ENCODE data around the gene DNAI1.
A peak's percentile ranks its signal among the peaks of the same experiment; 100 is the strongest.

The DNAI1 gene

DNA sequence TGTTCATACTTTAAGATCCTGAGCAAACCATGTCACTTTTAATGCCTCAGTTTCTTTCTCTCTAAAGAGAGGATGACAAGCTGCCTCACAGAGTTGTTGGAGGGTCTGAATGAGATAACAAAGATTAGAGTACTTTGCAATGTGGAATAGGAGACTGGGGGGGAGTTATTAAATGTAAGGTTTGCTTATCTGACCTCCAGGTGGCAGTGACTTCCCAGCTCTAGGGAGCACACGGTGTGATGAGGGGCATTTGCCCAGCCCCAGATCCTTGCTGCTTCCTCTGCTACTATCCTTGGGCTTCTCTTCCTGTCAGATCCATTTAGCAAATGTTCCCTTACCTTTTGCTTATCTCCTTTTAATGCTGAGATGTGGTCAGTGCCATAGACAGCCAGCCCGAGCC lies 33.4 kb downstream of the DNAI1 start:
- no peak for DNase-seq

DNA sequence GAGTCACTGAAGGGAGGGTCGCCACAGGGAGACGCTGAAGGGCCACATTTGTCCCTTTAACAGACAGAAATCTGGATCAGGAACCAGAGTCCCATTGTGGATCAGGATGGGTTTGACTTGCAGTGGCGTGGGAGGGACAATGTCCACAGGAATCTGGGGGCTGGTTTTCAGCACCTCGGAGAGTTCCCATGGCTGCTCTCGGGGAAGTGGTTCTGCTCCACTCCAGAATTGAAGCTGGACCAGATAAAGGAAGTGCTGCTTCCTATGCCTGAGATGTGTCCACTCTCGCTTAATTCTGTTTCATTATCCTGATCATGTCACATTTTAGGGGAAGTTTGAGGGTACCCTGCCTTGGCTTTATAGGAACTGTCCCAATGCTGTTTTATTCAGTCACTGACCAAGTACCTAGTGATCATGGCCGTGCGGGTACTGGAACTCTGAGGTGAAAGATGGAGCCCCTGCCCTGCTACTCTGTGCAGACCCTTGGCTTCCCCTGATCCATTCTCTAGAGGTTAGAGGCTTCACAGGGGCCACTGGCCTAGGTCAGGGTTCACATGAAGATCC lies 35.4 kb downstream of the DNAI1 start:
- peak; percentile 9 for DNase-seq

DNA sequence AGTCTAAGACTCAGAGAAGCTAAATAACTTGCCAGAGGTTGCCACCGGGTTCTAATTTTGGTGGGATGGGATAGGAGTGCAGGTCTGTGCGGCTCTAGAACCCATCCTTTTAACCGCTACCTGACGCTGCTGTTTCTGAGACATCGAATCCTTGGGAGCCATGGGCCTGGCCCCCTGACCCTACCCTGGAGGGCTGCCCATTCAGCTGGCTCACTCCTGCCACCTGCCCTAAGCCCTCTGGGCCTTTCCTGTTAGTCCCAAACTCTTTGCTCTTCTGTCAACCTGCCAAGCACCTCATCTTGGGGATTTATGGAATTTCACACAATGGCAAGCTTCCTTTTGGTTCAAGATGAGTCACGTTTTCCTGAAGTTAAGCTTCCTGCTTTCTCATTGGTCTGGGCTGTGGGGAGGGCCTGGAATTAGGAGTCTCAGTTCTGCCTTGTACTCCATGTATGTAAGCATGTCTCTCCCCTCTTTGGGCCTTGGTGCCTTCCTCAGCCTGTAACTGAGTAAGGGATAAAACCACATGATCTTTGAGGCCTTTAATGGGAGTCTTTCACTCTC lies 37.6 kb downstream of the DNAI1 start:
- no peak for DNase-seq

DNA sequence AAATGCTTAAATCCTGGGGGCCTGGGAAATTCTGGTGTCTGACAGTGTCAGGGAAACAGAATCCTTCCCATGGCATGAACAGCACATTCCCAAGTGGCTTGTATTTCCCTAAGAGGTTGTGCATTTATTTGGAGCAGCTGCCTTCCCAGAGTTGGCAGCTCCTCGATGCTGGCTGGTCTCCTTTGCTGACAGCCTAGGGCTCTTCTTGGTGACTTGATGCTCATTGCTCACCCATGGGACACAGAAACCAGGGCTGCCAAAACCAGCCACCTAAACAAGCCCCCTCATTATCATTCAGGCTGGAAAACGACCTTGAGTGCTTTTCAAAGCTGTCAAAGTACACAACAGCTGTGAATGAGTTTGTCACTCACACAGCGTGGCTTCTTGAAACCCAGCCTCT lies 39.9 kb downstream of the DNAI1 start:
- DNase-seq, result no peak

DNA sequence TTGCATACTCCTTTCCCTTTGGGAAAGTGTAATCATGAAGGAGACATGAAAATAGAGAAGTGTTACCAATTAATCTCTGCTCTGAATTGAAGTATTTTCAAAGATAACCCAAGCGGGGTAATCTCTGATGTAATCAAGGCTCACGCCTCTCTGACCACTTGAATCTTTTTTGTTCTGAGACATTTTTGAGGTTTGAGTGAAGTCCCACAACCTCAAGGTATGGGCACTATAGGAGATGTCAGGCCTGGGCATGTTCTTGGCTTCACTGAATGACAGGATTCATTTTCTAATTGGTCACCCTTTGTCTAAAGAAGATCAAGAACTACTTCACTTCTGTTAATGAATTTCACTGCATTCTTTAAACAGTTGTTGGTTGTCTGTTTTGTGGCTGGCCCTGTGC lies 40.5 kb downstream of the DNAI1 start:
- no peak for DNase-seq

DNA sequence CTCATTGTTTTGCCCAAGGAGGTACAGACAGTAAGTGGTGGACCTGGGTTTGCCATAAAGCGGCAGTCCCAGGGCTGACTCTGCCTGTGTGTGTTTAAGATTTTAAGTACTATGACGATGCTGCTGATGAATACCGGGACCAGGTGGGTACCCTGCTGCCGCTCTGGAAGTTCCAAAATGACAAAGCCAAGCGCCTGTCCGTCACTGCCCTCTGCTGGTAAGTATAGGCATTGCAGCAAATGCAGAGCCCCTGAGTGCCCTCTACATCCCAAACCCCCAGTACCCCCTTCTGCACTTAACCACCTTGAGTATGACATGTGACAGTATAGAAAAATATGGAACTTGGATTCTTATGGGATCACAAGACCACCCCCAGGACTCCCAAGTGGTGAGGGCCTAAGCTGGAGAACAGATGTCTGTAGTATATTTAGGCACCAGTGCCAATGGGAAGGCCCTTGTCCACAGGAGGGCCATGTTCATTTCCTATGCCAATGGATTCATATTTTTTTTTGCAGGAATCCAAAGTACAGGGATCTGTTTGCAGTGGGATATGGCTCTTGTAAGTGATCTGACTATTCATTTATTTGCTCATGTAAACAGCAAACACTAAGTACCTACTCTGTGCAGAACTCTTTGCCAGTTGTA lies 42.1 kb downstream of the DNAI1 start:
- DNase-seq, result peak; percentile 69

DNA sequence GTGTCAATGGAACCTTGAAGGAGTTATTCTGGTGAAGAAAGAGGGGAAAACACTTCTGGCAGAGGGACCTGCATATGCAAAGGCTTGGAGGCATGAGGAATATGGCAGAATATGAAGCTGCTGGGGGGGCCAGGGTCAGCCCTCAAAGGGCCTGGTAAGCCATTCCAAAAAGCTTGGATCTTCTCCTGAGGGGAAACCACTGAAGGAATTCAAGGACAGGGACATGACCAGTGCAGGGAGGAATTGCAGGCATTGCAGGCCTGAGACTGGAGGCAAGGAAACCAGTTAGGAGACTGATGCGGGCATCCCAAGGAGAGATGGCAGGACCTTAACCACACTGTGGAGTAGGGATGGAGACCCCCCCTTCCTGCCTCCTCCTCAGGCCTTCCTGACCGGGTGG lies 42.8 kb downstream of the DNAI1 start:
- no peak for DNase-seq

DNA sequence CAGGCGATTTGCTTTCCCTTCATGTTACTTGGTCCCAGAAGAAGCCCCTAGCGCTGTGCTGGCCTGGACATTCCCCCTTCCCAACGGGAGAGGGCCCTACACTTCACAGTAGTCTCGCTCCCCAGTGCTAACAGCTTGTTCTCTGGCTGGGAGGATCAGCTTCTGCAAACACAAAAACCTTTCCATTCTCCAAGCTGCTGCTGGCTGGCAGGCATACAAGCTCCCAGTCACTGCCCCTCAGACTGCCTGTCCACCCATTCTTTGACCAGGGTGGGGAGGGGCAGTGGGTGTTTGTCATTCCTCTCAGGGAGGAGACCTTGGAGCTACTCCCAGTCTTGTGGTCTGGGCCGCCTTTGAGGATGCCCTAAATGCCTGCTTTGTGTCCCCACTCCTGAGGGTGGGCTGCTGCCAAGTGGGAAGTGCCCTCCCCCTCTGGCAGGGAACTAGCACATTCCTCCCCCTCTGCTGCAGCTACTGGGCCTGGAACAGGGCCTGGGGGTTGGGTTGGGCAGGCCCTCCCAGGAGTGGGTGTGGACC lies 43.4 kb downstream of the DNAI1 start:
- DNase-seq, result no peak

DNA sequence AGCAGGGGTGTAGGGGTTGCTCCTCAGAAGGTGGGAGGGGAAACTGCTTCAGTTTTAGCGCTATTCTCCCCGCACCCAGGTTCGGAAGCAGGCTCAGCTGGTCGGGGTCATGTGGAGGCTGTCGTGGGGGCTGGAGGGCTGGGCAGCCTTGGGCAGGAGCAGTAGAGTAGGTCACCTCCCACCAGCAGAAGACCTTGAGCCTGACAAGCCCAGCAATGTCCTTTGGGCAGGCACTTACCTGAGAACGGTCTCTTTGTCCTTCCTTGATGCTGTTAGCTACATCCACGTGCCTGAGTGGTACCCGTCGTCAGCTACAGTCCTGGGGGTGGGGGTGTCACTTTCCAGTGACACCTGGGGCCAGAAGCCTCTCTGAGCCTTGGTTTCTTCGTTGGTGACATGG lies 43.9 kb downstream of the DNAI1 start:
- no peak for DNase-seq

DNA sequence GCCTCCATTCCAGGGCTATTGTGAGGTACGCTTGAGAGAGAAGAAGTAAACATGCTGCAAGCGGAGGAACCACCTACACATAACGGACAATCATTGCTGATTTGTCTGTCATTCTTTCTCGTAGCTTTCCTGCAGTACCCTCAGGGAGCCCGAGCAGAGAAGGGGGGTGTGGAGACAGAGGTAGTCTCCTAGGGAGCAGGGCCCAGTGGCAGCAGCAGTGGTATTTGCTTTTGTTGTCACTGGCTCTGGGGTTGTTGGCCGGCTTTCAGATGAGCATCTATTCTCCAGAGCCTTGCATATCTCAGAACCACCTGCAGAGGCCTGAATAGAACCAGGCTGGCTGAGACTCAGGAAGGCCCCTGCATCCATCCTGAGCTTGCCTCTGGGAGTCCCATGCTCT lies 44.3 kb downstream of the DNAI1 start:
- DNase-seq, result no peak

DNA sequence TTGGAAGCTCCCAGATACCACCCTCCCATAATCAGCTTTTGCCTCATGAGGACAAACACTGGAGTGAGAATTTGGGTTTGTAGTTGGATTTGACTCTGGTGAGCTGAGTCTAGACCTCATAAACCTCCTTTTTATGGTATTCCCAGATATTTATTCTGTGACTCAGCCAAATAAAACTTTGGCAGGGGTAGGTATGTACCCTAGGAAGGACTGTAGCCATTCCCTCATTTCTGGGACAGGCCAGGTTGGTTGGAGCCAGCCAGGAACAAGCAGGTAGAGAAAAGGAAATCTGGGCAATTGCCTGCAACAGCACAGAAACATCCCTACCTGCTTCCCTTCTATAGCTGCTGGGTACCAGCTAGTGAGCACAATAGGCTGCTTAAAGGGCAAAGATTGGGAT lies 44.8 kb downstream of the DNAI1 start:
- DNase-seq, result no peak

DNA sequence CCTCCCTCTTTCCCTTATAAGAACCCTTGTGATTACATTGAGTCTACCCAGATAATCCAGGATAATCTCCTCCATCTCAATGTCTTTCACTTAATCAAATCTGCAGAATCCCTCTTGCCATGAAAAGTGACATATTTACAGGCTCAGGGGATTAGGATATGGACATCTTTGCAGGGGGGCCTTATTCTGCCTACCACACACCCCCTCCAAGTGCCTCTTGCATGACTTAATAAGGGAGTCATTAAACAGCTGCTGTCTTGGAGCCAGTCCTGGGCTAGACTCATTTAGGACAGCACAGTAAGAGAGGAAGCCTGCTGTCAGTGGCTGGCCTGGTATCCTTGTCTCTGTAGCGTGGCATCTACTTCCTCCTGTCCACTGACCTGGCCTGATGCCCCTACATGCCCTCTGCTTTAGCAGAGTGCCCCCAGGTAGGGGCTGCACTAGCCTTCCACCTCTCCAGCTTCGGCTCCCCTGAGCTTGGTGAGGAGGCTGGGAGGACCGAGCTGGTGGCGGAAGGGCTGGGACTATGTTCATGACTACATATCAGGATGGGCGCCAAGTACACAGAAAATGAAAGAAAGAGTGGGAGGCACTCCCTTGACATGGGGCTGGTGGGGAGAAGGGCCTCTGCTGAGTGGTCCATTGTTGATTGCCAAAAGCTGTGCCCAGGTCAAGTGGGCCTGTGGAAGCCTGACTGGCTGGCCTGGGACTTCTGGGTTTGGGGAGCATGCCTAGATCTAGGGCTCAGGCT lies 46.9 kb downstream of the DNAI1 start:
- no peak for DNase-seq

DNA sequence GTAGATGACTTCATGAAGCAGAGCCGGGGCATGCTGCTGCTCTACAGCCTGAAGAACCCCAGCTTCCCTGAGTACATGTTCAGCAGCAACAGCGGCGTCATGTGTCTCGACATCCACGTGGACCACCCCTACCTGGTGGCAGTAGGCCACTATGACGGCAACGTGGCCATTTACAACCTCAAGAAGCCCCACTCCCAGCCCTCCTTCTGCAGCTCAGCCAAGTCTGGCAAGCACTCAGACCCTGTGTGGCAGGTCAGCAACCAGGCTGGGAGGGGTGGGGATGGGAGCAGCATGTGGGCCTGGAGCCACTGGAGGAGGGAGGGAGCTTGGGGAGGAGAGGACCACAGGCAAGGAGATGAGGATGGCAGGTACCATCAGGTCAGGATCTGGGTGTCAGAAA lies 48.0 kb downstream of the DNAI1 start:
- DNase-seq, result no peak

DNA sequence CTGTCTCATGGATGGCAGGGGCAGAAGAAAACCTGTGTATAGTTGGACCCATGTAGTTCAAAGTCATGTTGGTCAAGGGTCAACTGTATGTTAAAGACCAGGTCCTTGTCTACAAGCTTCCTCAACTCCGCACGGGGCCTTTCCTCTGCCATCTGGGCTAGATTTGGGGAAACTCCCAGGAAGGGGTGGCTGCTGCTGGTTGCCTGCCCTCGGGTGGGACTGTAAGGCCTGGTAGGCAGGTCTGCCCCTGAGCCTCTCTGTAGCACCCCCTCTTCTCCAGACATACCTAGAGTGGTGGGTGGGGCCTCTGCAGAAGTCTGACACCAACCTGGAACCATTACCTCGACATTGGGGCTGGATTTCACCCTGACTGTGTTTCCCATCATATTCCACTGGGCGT lies 49.0 kb downstream of the DNAI1 start:
- no peak for DNase-seq

DNA sequence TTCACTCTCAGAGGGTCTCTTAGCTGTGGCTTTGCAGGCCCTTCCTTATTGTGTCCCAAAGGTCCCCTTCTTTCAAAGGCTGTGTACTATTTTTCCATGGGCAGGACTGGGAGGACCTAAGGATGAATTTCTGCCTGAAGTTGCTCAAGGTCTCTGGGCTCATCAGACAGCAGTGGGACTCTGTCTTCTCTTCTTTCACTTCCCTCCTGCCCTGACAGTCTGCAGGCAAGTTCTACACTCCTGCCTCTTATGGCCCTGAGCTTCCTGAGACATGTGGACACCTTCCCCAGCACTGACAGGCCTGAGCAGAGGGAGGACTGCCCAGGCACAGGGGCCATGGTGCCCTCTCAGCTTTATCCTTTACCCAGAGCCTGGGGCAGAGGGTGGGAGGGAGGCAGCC lies 49.4 kb downstream of the DNAI1 start:
- no peak for DNase-seq

DNA sequence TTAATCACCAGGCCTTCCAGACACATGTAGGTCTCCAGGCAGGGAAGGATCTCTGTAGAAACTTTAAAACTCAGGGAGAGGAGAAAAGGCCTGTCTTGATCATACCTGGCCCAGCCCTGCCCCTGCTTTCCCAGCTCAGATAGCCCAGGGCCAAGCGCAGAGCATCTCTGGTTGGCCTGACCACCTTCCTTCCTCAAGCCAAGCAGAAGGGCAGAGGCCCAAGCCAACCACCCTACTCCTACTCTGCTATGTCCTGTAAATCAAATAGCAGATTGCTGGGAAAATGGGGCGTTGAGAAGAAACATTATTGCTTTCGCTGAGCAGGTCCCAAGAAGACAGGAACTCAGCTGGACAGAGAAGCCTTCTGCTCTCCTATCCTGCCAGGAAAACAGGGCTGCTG lies 49.9 kb downstream of the DNAI1 start:
- DNase-seq, result no peak

DNA sequence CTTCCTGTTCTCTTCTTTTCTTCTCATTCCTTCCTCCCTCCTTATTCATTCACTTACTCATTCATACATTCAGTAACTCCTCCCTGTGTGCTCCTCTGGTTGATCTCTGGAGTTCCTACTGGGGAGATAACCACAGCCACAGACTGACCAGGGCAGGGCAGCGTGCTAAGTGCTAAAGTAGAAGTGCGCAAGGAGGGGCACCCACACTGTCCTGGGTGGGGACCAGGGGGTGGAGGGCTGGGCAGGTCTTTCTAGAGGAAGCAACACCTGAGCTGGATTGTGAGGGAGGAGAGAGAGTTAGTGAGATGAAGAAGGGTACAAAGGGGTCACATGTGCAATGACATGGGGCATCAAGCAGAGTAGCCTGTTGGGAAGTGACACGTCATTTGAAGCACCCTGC lies 50.3 kb downstream of the DNAI1 start:
- DNase-seq, result no peak

DNA sequence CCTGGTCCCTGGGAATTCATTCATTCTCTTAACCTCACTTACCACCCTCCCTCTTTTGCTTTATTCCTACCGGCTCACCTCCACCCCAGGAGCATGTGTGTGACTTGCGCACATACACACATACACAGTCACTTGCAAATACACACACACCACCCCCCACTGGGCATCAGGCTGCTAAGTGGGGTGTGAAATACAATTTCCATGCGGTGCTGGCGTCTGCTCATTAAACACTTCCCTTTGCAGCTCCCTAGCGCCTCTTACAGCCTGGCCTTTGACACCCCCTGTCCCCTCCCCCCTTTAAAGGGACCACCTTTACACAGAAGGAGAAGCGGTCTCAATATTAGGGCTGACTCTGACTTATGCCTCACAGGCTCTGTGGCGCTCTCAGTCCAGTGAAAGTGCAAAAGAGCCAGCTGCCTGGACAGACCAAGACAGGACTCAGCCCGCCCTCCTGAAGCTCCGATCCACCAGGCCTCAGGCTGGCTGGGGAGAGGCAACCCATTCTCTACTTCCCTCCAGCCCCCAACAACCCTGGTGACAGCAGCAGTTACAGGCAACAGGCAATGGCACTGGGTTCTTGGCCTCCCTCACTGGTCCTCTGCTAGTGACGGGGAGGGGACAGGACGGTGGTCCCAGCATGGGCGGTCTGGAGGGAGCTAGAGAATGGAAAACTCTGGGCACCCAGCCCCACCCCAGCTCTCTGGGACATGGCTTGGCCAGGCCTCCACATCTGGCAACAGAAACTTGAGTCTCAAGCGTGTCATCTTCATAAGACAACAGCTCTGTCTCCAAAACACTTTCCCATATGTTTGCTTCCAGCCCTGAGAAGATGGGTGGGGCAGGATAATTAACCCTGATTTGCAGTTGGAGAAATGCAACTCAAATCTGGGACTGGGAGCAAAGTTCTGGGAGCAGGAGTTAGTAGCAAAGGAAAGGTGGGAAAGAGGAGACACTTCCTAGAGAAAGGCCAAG lies 52.2 kb downstream of the DNAI1 start:
- DNase-seq, result no peak

DNA sequence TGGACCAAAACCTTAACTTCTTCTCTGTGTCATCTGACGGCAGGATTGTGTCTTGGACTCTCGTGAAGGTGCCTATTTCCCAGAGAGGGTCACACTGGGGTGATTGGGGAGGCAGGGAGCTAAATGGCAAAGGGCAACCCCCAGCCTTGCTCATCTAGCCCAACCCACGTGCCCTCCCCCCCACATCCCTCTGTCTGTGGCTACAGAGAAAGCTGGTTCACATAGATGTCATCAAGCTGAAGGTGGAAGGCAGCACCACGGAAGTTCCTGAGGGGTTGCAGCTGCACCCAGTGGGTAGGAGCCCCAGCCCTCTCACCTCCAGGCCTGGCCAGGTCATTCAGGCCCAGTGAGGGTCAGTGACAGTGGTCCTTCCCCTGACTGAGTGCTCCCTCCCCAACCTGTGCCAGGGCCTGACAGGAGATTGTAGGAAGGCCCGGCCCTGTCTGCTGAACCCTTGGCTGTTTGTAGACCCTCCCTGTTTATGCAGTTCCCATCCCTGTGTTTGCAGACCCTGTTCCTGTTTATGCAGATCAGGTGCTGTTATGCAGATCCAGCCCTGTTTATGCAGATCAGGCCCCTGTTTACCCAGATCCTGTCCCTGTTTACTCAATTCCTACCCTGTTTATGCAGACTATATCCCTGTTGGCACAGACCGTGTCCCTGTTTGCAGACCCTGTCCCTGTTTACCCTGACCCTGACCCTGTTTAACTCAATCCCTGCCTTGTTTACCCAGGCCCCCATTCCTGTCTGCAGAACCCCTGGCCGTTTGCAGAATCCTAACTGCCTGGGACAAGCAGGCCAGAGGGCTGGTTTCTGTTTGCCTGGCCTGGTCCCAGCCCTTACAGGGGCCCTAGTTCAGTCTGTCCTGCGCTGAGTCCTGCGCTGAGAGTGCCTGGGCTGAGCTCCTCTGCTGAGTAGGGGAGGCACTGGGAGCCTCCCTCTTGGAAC lies 53.8 kb downstream of the DNAI1 start:
- no peak for DNase-seq

DNA sequence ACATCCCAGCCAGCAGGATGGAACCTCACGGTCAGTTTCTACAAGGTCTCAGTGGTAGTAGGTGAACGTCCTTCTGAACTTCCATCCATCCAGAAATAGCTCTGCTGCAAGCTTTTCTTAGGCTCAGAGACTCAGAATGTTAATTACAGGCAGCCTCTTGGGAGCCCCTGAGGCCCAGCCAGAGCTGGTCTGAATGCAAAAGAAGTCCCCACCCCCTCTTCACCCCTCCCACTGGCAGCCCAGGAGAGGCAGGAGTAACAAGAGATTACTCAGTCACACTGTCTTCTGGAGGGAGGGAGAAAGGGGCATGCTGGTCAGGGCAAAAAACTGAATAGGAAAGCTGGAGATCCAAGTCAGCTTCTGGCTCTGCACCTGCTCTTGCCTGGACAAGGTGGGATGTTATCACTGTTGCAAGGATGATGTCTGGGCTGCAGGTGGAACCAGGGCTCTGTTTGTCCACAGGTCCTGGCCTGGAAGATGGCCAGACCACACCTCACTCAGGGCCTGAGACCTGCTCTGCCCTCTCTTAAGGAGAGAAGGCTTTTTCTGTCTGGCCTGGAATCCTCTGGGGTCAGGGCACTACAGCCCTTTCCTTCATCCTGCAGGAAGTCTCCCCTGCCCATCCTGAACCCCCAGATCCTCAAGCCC lies 55.1 kb downstream of the DNAI1 start:
- no peak for DNase-seq

DNA sequence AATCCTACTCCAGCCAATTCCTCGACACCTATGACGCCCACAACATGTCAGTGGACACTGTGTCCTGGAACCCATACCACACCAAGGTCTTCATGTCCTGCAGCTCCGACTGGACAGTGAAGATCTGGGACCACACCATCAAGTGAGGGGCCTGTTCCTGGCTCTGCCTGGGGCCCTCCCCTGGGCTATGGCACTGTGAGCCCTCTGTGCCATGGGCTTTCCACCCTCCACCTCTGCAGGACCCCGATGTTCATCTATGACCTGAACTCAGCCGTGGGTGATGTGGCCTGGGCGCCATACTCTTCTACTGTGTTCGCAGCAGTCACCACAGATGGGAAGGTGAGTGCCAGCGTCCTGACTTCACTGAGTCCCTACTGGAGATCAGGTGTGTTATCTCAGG lies 55.8 kb downstream of the DNAI1 start:
- no peak for DNase-seq

Data from CD4-positive, alpha-beta T cell treated with Interleukin-12 subunit alpha and Interleukin-12 subunit beta, for 1 hour (primary cell).